ENCODE results near the gene SLC6A20.

Gene SLC6A20

DNA sequence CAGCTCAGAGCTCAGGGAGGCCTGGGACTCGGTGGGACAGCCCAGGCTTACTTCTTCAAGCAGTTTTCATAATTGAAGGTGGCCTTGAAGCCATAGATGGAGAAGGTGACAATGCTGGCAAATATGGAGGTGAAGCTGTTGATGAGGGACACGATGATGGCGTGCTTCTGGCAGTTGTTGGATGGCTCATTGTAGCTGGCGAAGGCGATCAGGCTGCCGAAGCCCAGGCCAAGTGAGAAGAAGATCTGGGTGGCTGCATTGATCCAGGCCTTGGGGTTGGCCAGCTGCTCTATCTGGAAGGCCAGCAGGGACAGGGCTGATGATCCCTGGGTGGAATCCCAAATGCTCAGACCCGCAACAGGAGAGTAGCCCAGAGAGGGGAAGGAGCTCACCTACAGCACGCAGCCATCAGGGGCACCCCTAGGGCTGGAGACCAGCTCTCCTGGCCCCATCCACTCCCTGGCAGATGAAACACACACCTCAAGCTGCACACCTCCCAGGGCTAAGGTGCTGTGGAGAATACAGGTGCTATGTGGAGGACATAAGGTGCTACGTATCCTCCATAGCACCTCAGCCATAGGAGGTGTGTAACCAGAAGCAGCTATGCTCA is 25.1 kb downstream of the SLC6A20 start:
- no peak for DNase-seq (ENCODE audit: extremely low spot score)
- CTCF ChIA-PET, result interaction anchor here (1.6 to 9.9 kb wide), 4 partner anchors 9 to 307 kb away, joined by 3 to 73 read pairs (median 8); no protein-coding TSS in a partner anchor
- no peak for TF ChIP-seq CTCF (IDR thresholded peaks at IDR 0.05; ENCODE audit: control extremely low read depth, extremely low read depth, low read depth, missing control alignments)
- POLR2A ChIA-PET, result interaction anchor here (0.8 kb wide), 1 partner anchor 111 kb away, joined by 5 read pairs; no protein-coding TSS in a partner anchor

DNA sequence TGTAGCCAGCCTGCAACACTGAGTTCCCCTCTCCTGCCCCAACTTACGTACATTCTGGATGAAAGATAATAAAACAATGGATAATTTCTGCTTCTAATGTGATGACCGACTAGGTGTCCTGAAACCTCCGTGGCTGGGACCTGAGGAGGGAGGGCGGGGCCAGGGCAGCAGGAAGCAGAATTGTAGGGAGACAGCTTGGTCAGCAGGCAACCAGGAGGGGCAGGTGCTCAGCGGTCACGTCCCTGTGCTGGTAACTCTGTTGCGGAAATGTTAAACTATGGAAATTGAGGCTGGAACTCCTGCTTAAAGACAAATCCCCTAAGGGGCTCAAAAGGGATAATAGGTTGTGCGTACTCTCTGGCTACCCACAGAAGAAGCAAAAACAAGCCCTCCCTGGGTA is 30.4 kb downstream of the SLC6A20 start:
- POLR2A ChIA-PET, result no interaction called here
- CTCF ChIA-PET, result interaction anchor here (7.3 to 7.8 kb wide), 2 partner anchors 165 to 173 kb away, joined by 48 to 155 read pairs; no protein-coding TSS in a partner anchor
- no peak for TF ChIP-seq CTCF (IDR thresholded peaks at IDR 0.05; ENCODE audit: control extremely low read depth, extremely low read depth, low read depth, missing control alignments)
- no peak for DNase-seq (ENCODE audit: extremely low spot score)

DNA sequence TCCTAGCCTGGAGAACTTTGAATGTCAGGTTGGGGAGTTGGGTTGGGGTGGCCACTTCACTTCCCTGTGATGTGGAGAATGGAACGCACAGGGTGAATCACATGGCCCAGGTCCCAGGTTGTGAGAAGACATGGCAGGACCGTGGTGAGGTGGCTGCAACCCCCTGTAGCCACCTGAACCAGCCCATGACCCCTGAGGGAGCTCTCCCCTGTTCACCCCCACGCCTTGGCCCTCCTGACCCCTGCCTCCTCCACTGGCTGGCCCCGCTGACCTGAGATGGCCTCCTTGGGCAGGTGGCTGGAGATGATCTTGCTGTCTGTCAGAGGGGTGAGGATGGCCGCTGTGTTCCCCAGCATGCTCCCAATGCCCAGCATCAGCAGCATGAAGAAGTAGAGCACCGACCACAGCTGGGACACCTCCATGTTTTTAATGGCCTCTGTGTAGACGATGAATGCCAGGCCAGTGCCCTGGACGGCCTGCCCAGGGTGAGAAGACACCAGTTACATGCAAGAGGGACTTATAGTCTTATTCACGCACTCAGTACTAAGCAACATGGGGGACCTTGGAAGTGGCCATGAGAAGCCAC is 31.0 kb downstream of the SLC6A20 start:
- no peak for DNase-seq (ENCODE audit: extremely low spot score)
- CTCF ChIA-PET, result interaction anchor here (7.3 to 7.8 kb wide), 2 partner anchors 165 to 173 kb away, joined by 48 to 155 read pairs; no protein-coding TSS in a partner anchor
- POLR2A ChIA-PET, result no interaction called here
- TF ChIP-seq CTCF (IDR thresholded peaks at IDR 0.05; ENCODE audit: control extremely low read depth, extremely low read depth, low read depth, missing control alignments), result no peak

DNA sequence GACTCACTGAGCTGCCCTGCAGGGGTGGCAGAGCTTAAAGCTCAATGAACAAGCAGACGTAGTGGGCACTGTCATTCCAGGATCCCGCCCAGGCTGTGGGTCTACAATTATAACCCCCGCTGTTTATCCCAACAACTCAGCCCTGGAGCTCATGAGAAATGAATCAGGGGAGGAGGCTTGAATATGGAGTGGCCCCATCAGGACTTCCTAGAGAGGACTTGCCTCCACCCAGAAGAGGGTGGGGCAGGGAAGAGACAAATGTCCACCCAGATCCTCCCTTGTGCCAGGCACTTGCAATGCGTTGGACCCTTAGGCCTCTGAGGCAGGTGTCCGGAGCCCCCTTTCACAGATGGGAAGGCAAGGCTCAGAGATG is 33.0 kb downstream of the SLC6A20 start:
- DNase-seq (ENCODE audit: extremely low spot score), result no peak
- no peak for TF ChIP-seq CTCF (IDR thresholded peaks at IDR 0.05; ENCODE audit: control extremely low read depth, extremely low read depth, low read depth, missing control alignments)
- ChIA-PET CTCF (interaction anchor here (0.8 to 7.8 kb wide), 13 partner anchors 11 to 315 kb away, joined by 3 to 155 read pairs (median 10); partner anchors contain the start of gene CXCR6), POLR2A (no interaction called here)

- TF ChIP-seq CTCF (IDR thresholded peaks at IDR 0.05; ENCODE audit: control extremely low read depth, extremely low read depth, low read depth, missing control alignments), result no peak
- no peak for DNase-seq (ENCODE audit: extremely low spot score)
- ChIA-PET POLR2A (interaction anchor here (0.6 kb wide), 1 partner anchor 728 kb away, joined by 3 read pairs; no protein-coding TSS in a partner anchor), CTCF (interaction anchor here (0.8 to 7.8 kb wide), 21 partner anchors 11 to 328 kb away, joined by 3 to 155 read pairs (median 6); partner anchors contain the start of gene CXCR6)
Observed at GRCh38 chr3:45762647-45763302, 33.6 kb downstream of the SLC6A20 start.

DNA sequence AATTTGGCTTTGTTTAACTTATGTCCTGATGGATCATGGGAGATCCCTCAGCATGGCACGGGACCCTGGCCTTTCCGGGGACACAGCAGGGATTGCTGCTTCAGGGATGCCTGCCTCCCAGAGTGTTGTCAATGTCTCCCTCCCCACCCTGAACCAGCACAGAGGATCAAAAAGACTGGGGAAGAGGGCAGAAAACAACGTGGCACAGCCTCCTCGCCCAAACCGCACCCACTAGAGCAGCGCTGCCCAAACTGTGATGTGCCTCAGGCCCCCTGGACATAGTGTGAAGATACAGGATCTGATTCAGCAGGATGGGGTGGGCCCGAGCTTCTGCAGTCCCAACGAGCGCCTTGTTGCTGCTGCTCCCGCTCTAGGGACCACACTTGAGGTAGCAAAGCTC is 34.5 kb downstream of the SLC6A20 start:
- CTCF ChIA-PET, result interaction anchor here (1.0 to 7.8 kb wide), 25 partner anchors 9 to 329 kb away, joined by 3 to 155 read pairs (median 5); partner anchors contain the start of gene CXCR6
- POLR2A ChIA-PET, result no interaction called here
- TF ChIP-seq CTCF (IDR thresholded peaks at IDR 0.05; ENCODE audit: control extremely low read depth, extremely low read depth, low read depth, missing control alignments), result no peak
- no peak for DNase-seq (ENCODE audit: extremely low spot score)
